ENCODE results near the gene HEYL. TPM values are rescaled to one million over a fixed set of nuclear protein-coding genes. Genes with fewer than 3 reads are reported as not detected.

Gene HEYL
- total RNA-seq, 1 donor from 2014 or later, result not detected

- DNase-seq (no peak), ATAC-seq (ENCODE audit: low read depth) (no peak)
- Mint-ChIP-seq H3K9me3 (peaks cover 3% of the 10 kb centered on the region), H3K36me3 (ENCODE audit: low read depth) (no peaks in the 10 kb centered on the region), H3K4me1 (no peaks in the 10 kb centered on the region), H3K27me3 (peaks cover 14% of the 10 kb centered on the region), H3K4me3 (no peak overlapping the region), H3K27ac (no peak overlapping the region)
- intact Hi-C loops (cut with micrococcal nuclease), result no loop called here
- no peak for TF ChIP-seq CTCF (IDR thresholded peaks at IDR 0.05)
- ChIA-PET CTCF (no interaction called here), POLR2A (no interaction called here)
These were observed 43.3 kb downstream of the HEYL start for GRCh38 chr1:39596163-39596562.

GRCh38 chr1:39593386-39593785 lies 46.1 kb downstream of the HEYL start:
- no peak for DNase-seq
- Mint-ChIP-seq H3K4me1 (no peaks in the 10 kb centered on the region), H3K9me3 (no peaks in the 10 kb centered on the region), H3K4me3 (no peak overlapping the region), H3K36me3 (ENCODE audit: low read depth) (no peaks in the 10 kb centered on the region), H3K27me3 (peaks cover 9% of the 10 kb centered on the region), H3K27ac (no peak overlapping the region)
- intact Hi-C loops (cut with micrococcal nuclease), result no loop called here
- no peak for ATAC-seq (ENCODE audit: low read depth)
- CTCF ChIA-PET, result no interaction called here
- POLR2A ChIA-PET, result no interaction called here
- no peak for TF ChIP-seq CTCF (IDR thresholded peaks at IDR 0.05)

- H3K4me1 Mint-ChIP-seq, result no peaks in the 10 kb centered on the region
- no peak for TF ChIP-seq CTCF (IDR thresholded peaks at IDR 0.05)
- peaks cover 6% of the 10 kb centered on the region for H3K27me3 Mint-ChIP-seq
- DNase-seq, result no peak
- ChIA-PET POLR2A (no interaction called here), CTCF (no interaction called here)
- intact Hi-C loops (cut with micrococcal nuclease), result no loop called here
- H3K4me3 Mint-ChIP-seq, result no peak overlapping the region
- no peaks in the 10 kb centered on the region for H3K36me3 Mint-ChIP-seq (ENCODE audit: low read depth)
- H3K9me3 Mint-ChIP-seq, result no peaks in the 10 kb centered on the region
- no peak overlapping the region for H3K27ac Mint-ChIP-seq
- no peak for ATAC-seq (ENCODE audit: low read depth)
These were observed 47.4 kb downstream of the HEYL start for GRCh38 chr1:39592069-39592468.

GRCh38 chr1:39590546-39590945 lies 48.9 kb downstream of the HEYL start:
- ATAC-seq (ENCODE audit: low read depth) (no peak), DNase-seq (no peak)
- intact Hi-C loops (cut with micrococcal nuclease), result no loop called here
- no peaks in the 10 kb centered on the region for H3K36me3 Mint-ChIP-seq (ENCODE audit: low read depth)
- ChIA-PET CTCF (no interaction called here), POLR2A (no interaction called here)
- no peaks in the 10 kb centered on the region for H3K27me3 Mint-ChIP-seq
- no peaks in the 10 kb centered on the region for H3K4me1 Mint-ChIP-seq
- H3K9me3 Mint-ChIP-seq, result no peaks in the 10 kb centered on the region
- H3K4me3 Mint-ChIP-seq, result no peak overlapping the region
- no peak overlapping the region for H3K27ac Mint-ChIP-seq
- TF ChIP-seq CTCF (IDR thresholded peaks at IDR 0.05), result no peak

- DNase-seq, result no peak
- no peaks in the 10 kb centered on the region for H3K9me3 Mint-ChIP-seq
- H3K4me1 Mint-ChIP-seq, result no peaks in the 10 kb centered on the region
- POLR2A ChIA-PET, result interaction anchor here (0.6 to 1.2 kb wide), 2 partner anchors 11 to 30 kb away, joined by 3 to 4 read pairs; no protein-coding TSS in a partner anchor
- peaks cover 4% of the 10 kb centered on the region for H3K27me3 Mint-ChIP-seq
- TF ChIP-seq CTCF (IDR thresholded peaks at IDR 0.05), result no peak
- H3K4me3 Mint-ChIP-seq, result no peak overlapping the region
- no peaks in the 10 kb centered on the region for H3K36me3 Mint-ChIP-seq (ENCODE audit: low read depth)
- ATAC-seq (ENCODE audit: low read depth), result no peak
- CTCF ChIA-PET, result no interaction called here
- no peak overlapping the region for H3K27ac Mint-ChIP-seq
- intact Hi-C loops (cut with micrococcal nuclease), result no loop called here
These were observed 53.5 kb downstream of the HEYL start for GRCh38 chr1:39585933-39586332.

Data from activated B cell treated with CpG ODN at 0.5 μM for 24 hours (primary cell).